ENCODE data around the gene DPYSL4. TPM values are rescaled to one million over a fixed set of nuclear protein-coding genes. Genes with fewer than 3 reads are reported as not detected.

DPYSL4 gene
- polyA plus RNA-seq, 5 donors = 8.0 to 13.5 (median 12.4) TPM

Other genes starting within 250 kb of the DPYSL4 start
- 10 to 100 TPM; 34.0 to 49.4 (median 39.1) TPM for gene BNIP3, start 205.0 kb upstream of the DPYSL4 start, polyA plus RNA-seq (ENCODE audit: insufficient read depth in 1 of 5, insufficient read length in 5 of 5, low replicate concordance in 1 of 5)
- gene JAKMIP3, start 121.0 kb upstream of the DPYSL4 start, polyA plus RNA-seq (ENCODE audit: insufficient read depth in 1 of 5, insufficient read length in 5 of 5, low replicate concordance in 1 of 5) = under 1 TPM; 0.23 to 0.43 (median 0.31) TPM
- 10 to 100 TPM in 4 of 5 donors, 1 to 10 TPM in 1; 8.6 to 14.1 (median 10.5) TPM for gene STK32C, start 121.0 kb downstream of the DPYSL4 start, polyA plus RNA-seq (ENCODE audit: insufficient read depth in 1 of 5, insufficient read length in 5 of 5, low replicate concordance in 1 of 5)
- gene LRRC27, start 145.2 kb downstream of the DPYSL4 start, polyA plus RNA-seq (ENCODE audit: insufficient read depth in 1 of 5, insufficient read length in 5 of 5, low replicate concordance in 1 of 5) = 10 to 100 TPM; 26.3 to 35.6 (median 33.5) TPM
- gene PWWP2B, start 210.3 kb downstream of the DPYSL4 start, polyA plus RNA-seq (ENCODE audit: insufficient read depth in 1 of 5, insufficient read length in 5 of 5, low replicate concordance in 1 of 5) = 10 to 100 TPM in 3 of 5 donors, 1 to 10 TPM in 2; 6.1 to 18.4 (median 10.7) TPM